D721Med (cell line): ENCODE data around the gene HERC2.

Experiments used
- DNase-seq: peaks from one replicate; pipeline ENCODE4 v3.0.0; 2011; ENCODE audit warnings: low spot score; ENCODE audit not compliant: insufficient read length
- FAIRE-seq: peaks from 2 replicates; lab custom pipeline; 2011; peaks lifted over from hg19 to GRCh38; lab: Jason Lieb, UNC
- CTCF ChIP-seq: IDR thresholded peaks from 2 replicates; pipeline ENCODE4 v1.5.1; 2012; ENCODE audit warnings: mild to moderate bottlenecking, control low read depth; ENCODE audit not compliant: insufficient read depth; ENCODE audit errors: missing control alignments

The HERC2 gene

GRCh38 chr15:28132524-28133275 lies 189.3 kb downstream of the HERC2 start:
- DNase-seq (no peak), FAIRE-seq (no peak)
- TF ChIP-seq CTCF: no peak

- no peak for DNase-seq
- no peak for FAIRE-seq
- TF ChIP-seq CTCF: no peak
These were observed 190.0 kb downstream of the HERC2 start for GRCh38 chr15:28131946-28132345.

DNA sequence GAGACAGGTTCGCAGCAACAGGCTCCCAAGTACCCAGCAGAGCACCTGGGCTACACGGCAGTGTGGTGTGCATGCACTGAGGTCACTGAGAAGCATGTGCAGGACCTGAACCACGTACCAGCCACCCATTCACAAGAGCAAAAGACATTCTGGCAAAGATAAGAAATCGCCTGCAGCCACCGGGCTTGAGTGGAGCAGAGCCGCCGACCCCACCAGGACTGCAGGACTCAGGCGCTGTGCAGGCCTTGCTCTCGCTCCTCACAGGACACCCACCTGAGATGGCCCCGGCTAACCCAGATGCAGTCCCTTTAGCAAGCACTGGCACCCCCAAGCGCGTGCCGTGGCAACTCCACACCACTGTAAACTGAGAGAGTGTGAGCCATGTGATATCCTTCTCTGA lies 190.6 kb downstream of the HERC2 start:
- no peak for TF ChIP-seq CTCF
- FAIRE-seq (no peak), DNase-seq (no peak)

GRCh38 chr15:28130651-28131050 lies 191.3 kb downstream of the HERC2 start:
- DNase-seq (no peak), FAIRE-seq (no peak)
- TF ChIP-seq CTCF: no peak

GRCh38 chr15:28129231-28129848 lies 192.6 kb downstream of the HERC2 start:
- no peak for TF ChIP-seq CTCF
- no peak for FAIRE-seq
- DNase-seq: no peak

DNA sequence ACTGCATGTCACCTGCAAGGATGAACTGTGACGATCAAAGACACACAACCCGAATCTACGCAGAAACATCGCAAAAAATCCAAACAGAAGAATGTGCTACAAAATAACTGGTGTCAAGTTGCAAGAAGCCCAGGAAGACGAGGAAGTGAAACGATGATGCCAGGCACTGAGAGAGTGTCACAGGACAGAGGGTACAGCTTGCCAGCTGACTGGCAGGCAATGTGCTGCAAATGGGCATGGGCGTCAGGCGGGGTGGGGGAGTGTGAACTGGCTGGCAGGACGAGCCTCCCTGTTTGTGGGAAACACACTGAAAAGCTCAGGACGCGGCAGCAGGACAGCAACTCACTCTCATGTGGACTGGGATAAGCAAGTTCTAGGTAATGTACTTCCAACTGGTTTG lies 193.9 kb downstream of the HERC2 start:
- no peak for FAIRE-seq

More for the DNA sequence above, 193.9 kb downstream of the HERC2 start:
- TF ChIP-seq CTCF: no peak
- no peak for DNase-seq
